ENCODE results near the gene CFAP299.

Gene CFAP299

DNA sequence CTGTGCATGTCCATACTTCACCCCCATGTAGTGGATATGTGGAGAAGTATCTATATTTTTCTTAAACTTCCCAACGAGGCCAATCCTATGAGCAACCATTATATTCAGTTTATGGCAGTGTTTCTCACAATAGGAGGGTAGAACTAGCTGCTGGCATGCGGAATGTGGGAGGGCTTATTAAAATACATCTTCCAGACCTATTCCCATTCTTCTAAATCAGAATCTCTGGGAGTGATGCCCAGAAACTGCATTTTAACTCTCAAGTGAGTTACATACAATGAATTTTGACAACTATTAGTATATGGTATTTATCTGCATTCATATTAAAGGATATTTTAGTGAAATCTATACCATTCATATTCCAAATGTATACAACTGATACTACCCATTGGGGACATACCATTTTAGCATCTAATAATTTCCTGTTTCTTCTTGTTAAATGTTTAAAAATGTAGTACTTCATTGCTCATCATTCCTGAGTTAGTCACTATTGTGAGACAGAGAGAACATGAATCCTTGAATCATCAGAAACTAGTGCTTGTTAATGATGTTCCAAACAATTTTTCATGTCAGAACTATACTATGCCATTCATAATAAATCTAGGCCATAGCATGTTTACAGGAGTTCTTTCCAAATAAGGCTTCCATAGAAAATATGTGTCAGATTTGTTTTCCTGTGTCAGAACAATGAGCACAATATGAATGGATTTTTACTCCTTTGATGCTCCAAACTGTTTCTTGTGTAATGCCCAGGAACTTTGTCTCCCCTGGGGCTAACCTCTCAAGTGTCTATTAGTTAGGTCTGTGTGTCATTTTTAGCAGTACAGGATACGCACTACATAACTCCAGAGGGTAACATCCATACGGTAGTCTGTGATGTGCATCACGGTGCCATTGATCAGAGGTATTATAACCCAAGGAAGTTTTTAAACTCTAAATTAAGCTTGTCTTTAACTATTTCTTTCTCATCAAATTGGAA lies 496.1 kb downstream of the CFAP299 start:
- DNase-seq (ENCODE audit: low read depth in 3 of 3): no peak

DNA sequence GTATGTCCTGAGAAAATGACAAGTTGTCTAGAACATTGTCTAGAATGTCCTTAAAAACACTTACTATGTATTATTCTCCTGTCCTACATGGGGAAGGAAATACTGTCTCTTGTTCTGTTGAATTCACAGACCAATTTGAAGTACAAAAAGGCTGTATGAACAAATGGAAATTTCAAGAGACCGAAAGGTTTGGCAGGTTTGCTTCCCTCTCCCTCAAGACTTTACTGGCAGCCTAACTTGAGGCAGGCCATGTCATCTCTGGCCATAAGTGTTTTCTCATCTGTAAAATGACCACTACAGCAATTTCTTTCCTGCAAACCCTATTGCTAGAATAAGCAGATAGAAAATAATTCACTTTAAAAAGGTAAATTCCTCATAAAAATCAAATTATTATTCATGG lies 503.8 kb downstream of the CFAP299 start:
- DNase-seq (ENCODE audit: low read depth in 3 of 3): no peak

DNA sequence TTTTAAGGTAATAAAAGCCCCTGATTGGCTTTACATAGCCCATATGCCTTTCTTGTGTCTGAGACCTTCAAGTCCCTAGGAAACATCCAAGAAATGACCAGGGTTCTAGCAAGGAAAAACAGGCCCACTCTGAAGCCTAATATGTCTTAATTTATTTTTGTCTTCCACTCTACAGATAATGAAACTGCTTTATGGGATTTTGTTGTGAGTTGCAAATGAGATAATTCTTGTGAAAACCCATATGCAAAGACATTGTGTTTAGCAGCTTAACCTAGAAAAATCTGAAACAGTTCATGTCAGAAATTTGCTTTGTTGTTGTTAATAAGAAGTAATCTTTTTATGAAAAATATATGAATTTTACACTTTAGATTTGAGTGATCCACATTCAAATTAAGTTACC lies 504.3 kb downstream of the CFAP299 start:
- DNase-seq (ENCODE audit: low read depth in 3 of 3): no peak

DNA sequence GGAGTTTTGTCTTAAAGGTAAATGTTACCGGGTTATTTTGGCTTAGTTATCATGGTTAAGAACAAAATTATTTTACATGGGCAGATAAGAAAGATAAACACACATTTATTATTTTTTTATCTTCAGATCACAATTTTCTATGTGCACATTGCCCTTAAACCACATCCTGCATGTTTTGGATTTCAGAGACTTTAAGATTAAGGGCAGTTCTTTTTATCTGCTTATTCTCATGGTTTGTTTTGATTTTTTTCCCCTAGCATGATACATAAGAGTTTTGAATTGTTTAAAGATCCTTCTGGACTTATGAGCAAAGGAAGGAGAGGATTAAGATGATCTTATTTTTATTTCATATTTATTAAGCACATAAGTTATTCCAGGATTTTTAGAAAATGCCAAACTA lies 504.9 kb downstream of the CFAP299 start:
- DNase-seq (ENCODE audit: low read depth in 3 of 3): no peak

DNA sequence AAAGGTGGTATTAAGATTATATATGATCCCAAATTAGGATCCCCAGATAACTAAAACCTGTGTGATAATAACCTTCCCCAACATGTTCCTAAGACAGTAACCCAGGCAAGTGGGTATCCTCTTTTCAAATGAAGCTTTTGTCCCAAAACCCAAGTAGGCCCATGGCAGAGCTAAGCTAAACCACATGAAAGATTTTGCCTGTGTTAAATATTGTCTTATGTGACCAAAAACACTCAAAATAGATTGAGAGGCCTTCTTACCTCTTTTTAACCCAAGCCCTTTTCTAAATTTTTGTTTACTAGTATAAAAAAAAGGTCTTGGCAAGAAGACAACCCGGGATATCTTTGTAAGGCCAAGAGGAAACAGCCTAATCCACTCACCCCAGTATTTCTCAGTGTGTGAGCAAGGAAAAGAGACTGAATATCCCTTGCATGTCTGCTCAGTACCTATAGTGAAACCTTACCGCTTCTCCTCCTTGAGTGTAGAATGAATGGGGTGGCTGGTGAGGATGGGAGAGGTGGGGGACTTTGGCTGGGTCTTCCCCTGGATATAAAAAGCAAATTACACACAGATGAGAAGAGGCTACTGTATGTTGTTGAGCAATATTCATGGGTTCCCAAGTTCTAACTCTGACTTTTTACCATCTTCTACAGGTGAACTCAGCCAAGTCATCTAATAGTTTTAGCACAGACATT lies 506.2 kb downstream of the CFAP299 start:
- no peak for DNase-seq (ENCODE audit: low read depth in 3 of 3)

DNA sequence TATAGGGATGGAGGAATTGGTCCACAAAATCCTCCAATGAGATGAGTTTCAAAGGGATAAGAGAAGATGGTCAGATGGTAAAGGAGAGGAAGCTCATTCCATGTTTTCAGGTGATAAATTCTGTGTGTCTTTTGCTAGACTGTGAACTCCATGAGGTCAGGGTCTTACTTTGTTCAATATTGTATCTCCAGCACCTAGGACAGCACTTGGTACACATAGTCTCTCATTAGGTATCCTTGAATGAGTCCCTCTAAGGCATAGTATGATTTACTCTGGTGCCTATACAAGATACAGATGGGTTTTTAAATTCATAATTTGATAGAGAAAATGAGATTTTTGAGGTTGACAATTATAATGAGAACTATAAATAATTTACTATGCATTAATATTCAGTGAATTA lies 510.7 kb downstream of the CFAP299 start:
- DNase-seq (ENCODE audit: low read depth in 3 of 3): no peak

DNA sequence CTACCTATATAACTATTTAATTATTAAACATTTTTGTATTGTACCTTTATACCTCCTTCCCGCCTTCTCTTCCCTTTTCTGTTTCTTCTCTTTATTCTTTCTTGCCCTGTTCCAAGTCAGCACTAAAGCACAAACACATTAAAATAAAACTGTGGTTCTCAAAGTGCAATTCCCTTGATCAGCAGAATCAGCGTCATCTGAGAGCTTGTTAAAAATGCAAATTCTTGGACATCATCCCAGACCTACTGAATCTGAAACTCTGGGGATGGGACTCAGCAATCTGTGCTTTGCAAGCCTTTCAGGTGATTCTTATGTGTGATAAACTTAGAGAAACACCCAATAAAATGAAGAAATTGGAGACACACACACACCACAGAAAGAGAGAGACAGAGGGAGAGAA lies 516.5 kb downstream of the CFAP299 start:
- DNase-seq (ENCODE audit: low read depth in 3 of 3): no peak

DNA sequence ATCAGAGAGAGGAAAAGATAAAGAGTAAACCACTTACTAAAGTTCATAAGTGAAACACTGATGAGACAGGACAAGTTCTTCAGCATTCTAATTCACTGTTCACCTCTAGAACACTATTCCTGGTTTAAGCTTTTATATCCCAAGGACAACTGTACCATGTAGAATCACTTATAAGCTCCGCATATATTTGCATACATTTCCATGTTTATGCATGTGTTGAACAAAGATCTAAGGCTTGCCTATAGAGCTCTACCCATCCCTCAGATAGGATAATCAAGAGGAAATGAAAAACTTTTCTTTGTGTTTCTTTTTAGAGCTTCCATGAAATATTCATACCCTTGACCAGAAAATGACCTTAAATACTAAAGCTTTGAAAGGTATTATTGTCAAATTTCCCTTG lies 538.0 kb downstream of the CFAP299 start:
- no peak for DNase-seq (ENCODE audit: low read depth in 3 of 3)

DNA sequence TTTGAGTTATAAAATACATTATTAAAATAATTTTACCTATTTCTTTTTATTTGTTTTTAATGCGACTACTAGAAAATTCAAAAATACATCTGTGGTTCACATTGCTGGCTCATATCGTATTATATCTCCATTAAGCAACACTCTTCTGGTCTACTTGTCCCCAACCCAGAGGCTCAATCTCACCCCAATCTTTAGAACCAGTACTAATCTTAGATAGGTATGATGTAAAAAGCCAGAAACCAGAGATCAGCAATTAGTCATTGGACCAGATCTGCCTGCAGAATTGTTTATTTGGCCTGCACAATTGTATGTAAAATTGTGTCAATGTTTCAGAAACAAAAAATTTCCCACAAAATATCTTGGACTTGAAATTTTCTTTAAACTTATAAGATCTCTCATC lies 539.4 kb downstream of the CFAP299 start:
- DNase-seq (ENCODE audit: low read depth in 3 of 3): no peak

DNA sequence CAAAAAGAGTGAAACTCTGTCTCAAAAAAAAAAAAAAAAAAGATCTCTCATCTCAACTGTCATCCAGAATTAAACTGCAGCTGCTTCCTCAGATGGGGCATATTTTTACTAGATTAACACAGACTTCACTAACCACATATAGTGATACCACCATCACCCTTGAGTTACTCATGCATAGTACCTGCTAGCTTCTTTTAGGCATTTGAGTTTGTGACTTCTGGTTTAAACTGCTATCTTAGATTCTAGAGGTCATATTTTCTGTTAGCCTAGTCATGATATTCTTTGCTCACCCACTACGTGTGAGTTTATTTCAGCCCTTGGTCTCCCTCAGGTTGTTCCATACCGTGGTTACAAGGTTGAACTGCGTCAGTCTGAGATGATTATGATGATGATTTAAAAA lies 540.1 kb downstream of the CFAP299 start:
- no peak for DNase-seq (ENCODE audit: low read depth in 3 of 3)

DNA sequence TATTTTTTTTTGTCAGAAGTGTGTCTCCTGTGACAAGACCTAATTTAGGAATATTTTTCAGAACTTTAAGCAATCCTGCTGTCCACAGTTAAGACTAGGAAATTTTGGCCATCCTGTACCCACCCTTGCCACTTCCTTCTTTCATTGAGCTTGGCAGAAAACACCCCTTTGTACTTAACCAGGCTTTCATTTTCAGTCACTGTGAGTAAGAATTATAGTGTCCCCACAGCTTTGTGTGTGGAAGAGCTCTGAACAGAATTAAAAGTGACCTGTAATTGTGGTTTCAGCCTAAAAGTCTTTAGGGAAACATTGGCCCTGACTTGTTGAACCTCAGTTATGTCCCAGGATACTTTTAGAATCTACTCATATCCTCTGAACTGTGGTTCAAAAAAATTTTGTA lies 541.3 kb downstream of the CFAP299 start:
- DNase-seq (ENCODE audit: low read depth in 3 of 3): no peak

DNA sequence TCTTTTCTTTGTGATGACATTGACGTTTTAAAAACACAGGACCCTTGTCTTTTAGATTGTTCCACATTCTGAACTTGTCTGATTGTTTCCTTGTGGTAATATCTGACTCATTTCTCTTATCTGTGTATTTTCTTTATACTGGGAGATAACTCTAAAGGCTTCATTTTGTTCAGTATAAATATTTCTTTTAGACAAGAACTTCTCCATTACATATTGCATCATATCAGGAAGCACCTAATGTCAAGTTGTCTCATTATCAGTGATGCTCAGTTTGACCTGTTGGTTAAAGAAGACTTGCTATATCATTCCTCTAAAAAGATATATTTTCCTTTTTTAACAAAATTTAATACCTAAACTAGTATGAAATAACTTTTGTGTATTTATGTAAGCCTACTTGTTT lies 542.7 kb downstream of the CFAP299 start:
- DNase-seq (ENCODE audit: low read depth in 3 of 3): no peak

DNA sequence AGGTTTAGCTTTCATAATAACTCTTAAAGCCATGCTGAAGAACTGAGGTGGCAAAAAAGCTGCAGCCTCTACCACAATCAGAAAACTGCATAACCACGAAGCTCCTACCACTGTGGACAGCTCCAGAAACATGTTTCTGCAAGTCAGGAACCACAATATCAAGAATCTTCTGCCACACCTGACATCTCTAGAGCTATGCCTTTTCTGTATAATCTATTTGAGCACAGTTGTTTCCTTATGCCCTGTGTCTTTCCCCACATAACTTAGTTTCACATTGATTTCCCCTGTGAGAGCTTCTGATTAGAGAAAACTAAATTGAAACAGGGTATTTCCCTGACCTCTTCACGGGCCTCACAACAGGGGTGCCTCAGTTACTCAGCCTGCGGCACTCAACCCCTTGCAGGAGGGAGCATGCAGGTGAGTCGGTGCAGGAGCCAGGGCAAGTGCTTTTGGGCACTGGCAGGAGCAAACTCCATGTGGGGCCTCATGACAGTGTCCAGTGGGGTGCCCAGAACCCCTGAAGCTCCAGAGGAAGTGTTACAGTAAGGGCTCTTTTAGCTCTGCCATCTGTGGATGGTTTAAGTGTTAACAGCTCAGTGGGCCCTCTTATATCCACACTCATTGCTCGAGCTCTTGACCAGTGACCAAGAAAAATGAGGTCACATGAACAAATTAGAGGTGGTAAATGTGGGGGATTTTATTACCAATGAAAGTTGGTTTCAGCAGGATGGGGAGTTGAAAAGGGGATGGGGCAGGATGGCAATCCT lies 562.2 kb downstream of the CFAP299 start:
- DNase-seq (ENCODE audit: low read depth in 3 of 3): no peak

DNA sequence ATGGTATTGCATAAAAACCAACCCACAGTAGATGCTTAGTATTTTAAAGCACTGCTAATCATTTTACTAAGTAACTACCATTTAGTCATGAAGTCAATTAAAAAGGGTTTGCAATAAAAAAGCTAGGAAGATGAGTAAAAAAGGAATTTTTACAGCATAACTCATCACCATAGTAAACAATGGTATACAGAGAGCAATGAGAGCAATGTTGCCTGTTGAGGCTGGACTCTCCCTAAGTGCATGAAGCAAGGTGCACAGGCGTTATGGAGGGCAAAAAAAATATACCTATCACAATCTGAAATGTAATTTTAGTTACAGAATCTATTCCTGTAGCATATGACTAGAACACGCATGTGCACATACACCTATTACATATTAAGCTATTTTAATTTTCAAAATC lies 565.4 kb downstream of the CFAP299 start:
- DNase-seq (ENCODE audit: low read depth in 3 of 3): no peak

DNA sequence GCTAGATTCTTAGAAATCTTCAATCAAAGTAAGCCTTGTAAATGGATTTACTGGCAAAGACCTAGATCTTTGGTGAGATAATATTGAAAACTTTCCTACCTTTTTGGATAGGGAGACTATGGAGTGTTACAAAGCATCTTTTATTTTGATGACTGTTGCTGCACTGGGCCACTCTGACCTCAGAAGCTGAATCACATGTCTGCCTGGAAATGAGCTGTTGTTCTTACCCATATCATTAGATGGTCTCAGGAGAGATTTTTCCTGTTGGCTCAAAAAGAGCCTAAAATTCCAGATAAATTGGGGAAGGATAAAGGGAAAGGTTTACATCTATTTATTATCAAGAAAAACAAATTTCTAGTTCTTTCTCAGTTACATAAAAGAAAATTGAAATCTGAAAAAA lies 567.5 kb downstream of the CFAP299 start:
- DNase-seq (ENCODE audit: low read depth in 3 of 3): no peak

DNA sequence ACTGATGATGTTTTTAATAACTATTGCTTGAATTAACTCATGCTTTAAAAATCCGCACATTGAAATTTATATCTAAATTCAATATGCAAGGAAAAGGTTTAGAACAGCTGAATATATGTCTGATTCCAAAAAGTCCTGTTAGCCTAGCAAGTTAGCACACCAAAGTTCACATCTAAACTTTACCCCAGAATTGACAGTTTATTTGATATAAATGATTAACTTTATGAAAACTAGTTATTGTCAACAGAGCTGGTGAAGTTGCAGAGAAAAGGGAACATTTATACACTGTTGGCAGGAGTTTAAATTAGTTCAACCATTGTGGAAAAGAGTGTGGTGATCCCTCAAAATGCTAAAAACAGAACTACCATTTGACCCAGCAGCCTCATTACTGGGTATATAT lies 574.4 kb downstream of the CFAP299 start:
- DNase-seq (ENCODE audit: low read depth in 3 of 3): no peak

DNA sequence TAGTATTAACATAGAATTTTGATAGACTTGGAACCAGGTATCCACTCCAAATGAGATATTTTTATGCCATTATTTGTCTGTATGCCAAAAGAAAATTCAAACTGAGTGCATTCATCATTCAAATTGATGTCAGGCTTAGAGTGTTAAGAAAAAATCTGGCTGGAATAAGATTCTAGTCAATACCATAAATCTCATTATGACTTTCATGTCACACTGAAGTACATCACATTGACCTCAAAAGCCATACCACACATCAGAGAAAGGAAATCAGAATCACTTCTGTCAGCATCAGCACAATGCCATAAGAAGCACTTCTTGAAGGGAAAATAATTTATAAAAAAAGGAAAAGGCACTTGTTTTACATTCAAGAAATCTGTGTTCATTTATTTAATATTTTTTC lies 575.9 kb downstream of the CFAP299 start:
- DNase-seq (ENCODE audit: low read depth in 3 of 3): no peak

DNA sequence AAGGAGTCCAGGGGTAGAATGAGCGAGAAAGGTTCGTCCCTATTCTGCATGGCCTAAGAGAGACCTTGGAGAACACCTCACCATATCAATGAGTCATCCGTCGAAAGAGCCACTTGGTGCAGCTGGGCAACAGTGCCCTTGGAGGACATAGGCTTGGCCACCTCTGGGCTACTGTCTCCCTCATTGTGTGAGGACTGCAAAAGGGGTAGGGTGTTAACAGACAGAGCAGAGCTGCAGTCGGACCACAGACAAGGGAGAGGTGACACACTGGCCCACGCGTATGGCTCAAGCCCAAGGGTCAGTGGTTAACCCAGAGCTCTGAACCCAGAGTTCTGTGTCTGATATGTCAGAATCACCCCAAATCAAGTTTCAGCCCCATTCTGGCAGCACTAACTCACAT lies 576.8 kb downstream of the CFAP299 start:
- DNase-seq (ENCODE audit: low read depth in 3 of 3): no peak

DNA sequence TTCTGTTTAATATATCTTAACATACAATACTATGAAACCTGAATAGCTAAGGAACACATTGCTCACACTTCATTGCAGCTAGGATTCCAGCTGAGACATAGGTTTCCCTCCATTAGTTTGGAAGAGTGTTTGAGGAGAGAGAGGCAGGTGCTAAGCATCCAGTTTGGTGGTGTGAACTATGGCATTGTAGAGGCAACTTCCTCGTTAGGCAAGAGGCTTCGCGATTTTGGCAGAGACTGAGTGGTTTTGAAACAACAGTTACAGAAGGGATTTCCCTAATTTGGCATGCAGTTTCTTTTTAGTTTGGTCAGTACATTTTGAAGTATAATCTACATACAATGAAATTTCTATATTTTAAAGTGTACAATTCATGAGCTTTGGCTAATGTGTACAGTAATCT lies 577.9 kb downstream of the CFAP299 start:
- DNase-seq (ENCODE audit: low read depth in 3 of 3): no peak

DNA sequence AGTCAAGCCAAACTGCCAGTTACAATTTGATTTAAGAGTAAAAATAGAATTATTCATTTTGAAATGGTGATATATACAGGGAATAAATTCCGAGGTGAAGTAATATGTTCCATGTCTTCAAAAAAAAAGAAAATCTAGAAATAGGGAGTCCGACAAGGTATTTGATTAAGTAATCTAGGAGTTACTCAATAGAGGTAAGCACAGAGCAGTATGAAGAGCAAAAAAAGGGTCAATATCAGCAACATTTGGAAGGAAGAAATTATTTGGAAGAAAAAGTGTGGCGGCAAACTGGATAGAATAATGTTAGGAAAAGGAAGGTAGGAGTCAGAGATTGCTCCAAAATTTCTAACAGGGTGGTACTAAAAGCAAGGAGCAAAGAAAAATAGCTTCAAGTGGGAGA lies 581.2 kb downstream of the CFAP299 start:
- DNase-seq (ENCODE audit: low read depth in 3 of 3): no peak

DNA sequence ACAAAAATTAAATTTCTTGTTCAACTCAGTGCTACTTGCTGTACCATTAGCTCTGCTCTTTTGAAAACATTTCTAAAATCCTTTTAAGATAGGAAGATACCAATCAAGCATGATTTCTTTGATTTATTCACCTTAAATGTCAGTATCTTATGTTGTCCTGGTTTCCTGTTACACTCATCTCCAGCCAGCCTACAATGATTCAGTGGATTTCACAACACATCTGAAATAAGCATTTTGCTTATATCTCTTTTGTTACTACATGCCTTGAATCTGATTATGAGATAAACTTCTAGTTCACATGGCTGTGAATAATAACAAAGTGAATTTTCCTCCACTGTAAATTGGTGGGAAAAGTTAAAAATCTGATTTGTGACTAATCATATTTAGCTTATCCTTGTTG lies 582.5 kb downstream of the CFAP299 start:
- DNase-seq (ENCODE audit: low read depth in 3 of 3): no peak

DNA sequence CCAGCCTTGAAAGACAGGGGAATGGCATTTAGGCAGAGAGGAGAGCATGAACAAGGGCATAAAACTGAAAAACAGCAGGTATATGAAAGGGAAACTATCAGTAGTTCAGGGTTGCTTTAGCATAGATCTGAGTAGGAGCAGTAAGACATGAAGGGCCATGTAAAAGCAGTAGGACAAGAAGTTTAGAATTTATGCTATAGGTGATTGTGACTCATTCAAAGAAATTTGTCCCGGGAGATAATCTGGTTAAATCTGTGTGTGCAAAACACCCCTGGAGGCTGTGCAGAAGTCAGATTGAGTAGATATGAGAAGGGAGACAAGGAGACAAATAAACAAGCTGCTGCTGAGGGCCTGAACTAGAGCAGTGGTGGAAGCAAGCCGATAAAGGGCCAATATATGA lies 585.9 kb downstream of the CFAP299 start:
- no peak for DNase-seq (ENCODE audit: low read depth in 3 of 3)

DNA sequence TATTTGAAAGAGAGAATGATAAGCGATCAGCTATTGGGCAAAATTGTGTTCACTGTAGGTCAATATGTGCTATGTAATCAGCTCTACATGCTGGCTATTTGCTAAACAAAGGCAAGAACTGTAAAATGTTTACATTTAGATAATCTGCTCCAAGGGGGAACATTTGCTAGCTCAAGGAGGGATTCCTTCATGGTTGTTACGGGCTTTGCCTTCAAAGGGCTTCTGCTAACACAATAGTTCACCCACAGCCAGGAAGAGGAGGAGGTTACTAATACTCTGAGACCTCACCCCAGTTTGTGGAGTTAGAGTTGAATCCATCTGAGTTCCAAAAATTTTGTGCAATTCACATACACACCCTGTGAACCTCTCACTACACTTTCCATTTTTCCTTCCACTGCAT lies 587.4 kb downstream of the CFAP299 start:
- no peak for DNase-seq (ENCODE audit: low read depth in 3 of 3)

All from stimulated activated CD4-positive, alpha-beta T cell treated with anti-CD3 and anti-CD28 coated beads, TNF-alpha, amount 100 ng/mL, for 4 hours (primary cell).